ENCODE results near the gene GAB4.

The GAB4 gene

DNA sequence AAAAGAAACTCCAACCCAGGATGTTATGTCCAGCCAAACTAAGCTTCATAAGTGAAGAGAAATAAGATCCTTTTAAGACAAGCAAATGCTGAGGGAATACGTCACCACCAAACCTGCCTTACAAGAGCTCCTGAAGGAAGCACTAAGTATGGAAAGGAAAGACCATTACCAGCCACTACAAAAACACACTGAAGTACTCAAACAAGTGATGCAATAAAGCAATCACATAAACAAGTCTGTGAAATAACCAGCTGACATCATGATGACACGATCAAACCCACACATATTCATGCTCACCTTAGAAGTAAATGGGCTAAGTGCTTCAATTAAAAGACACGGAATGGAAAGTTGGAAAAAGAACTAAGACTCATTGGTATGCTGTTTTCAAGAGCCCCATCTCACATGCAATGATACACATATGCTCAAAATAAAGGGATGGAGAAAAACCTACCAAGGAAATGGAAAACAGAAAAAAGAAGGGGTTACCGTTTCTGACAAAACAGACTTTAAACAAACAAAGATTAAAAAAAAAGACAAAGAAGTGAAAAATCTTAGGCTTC is 82.5 kb downstream of the GAB4 start (continued):
- no peak for TF ChIP-seq ZNF350 (tag by site-specific recombination; IDR thresholded peaks at IDR 0.05)
- TF ChIP-seq ZNF274 (IDR thresholded peaks at IDR 0.05; ENCODE audit: low read length) = no peak
- no peak for TF ChIP-seq ZNF274 (tag by site-specific recombination; IDR thresholded peaks at IDR 0.05; ENCODE audit: borderline replicate concordance)
- TF ChIP-seq, protein P1, sequence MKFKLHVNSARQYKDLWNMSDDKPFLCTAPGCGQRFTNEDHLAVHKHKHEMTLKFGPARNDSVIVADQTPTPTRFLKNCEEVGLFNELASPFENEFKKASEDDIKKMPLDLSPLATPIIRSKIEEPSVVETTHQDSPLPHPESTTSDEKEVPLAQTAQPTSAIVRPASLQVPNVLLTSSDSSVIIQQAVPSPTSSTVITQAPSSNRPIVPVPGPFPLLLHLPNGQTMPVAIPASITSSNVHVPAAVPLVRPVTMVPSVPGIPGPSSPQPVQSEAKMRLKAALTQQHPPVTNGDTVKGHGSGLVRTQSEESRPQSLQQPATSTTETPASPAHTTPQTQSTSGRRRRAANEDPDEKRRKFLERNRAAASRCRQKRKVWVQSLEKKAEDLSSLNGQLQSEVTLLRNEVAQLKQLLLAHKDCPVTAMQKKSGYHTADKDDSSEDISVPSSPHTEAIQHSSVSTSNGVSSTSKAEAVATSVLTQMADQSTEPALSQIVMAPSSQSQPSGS (tag by site-specific recombination; IDR thresholded peaks at IDR 0.05; ENCODE audit: low read depth) = peak; percentile 69
- TF ChIP-seq, protein P2, sequence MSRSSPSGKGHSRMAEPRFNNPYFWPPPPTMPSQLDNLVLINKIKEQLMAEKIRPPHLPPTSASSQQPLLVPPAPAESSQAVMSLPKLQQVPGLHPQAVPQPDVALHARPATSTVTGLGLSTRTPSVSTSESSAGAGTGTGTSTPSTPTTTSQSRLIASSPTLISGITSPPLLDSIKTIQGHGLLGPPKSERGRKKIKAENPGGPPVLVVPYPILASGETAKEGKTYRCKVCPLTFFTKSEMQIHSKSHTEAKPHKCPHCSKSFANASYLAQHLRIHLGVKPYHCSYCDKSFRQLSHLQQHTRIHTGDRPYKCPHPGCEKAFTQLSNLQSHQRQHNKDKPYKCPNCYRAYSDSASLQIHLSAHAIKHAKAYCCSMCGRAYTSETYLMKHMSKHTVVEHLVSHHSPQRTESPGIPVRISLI (tag by site-specific recombination; IDR thresholded peaks at IDR 0.05) = no peak
- no peak for TF ChIP-seq ZNF202 (tag by site-specific recombination; IDR thresholded peaks at IDR 0.05; ENCODE audit: borderline replicate concordance)
- TF ChIP-seq MEIS1 (CRISPR knock-in tag; IDR thresholded peaks at IDR 0.05; ENCODE audit: borderline replicate concordance) = no peak
- TF ChIP-seq, protein P3, sequence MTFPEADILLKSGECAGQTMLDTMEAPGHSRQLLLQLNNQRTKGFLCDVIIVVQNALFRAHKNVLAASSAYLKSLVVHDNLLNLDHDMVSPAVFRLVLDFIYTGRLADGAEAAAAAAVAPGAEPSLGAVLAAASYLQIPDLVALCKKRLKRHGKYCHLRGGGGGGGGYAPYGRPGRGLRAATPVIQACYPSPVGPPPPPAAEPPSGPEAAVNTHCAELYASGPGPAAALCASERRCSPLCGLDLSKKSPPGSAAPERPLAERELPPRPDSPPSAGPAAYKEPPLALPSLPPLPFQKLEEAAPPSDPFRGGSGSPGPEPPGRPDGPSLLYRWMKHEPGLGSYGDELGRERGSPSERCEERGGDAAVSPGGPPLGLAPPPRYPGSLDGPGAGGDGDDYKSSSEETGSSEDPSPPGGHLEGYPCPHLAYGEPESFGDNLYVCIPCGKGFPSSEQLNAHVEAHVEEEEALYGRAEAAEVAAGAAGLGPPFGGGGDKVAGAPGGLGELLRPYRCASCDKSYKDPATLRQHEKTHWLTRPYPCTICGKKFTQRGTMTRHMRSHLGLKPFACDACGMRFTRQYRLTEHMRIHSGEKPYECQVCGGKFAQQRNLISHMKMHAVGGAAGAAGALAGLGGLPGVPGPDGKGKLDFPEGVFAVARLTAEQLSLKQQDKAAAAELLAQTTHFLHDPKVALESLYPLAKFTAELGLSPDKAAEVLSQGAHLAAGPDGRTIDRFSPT (tag by site-specific recombination; IDR thresholded peaks at IDR 0.05) = no peak
- no peak for TF ChIP-seq ZNF792 (tag by site-specific recombination; IDR thresholded peaks at IDR 0.05)
- no peak for TF ChIP-seq ZNF423 (tag by site-specific recombination; IDR thresholded peaks at IDR 0.05)
- TF ChIP-seq, protein P4, sequence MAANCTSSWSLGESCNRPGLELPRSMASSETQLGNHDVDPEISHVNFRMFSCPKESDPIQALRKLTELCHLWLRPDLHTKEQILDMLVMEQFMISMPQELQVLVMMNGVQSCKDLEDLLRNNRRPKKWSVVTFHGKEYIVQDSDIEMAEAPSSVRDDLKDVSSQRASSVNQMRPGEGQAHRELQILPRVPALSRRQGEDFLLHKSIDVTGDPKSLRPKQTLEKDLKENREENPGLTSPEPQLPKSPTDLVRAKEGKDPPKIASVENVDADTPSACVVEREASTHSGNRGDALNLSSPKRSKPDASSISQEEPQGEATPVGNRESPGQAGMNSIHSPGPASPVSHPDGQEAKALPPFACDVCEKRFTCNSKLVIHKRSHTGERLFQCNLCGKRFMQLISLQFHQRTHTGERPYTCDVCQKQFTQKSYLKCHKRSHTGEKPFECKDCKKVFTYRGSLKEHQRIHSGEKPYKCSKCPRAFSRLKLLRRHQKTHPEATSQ (tag by site-specific recombination; IDR thresholded peaks at IDR 0.05) = no peak
- TF ChIP-seq, protein P5, sequence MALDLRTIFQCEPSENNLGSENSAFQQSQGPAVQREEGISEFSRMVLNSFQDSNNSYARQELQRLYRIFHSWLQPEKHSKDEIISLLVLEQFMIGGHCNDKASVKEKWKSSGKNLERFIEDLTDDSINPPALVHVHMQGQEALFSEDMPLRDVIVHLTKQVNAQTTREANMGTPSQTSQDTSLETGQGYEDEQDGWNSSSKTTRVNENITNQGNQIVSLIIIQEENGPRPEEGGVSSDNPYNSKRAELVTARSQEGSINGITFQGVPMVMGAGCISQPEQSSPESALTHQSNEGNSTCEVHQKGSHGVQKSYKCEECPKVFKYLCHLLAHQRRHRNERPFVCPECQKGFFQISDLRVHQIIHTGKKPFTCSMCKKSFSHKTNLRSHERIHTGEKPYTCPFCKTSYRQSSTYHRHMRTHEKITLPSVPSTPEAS (tag by site-specific recombination; IDR thresholded peaks at IDR 0.05) = no peak
- TF ChIP-seq, protein P6, sequence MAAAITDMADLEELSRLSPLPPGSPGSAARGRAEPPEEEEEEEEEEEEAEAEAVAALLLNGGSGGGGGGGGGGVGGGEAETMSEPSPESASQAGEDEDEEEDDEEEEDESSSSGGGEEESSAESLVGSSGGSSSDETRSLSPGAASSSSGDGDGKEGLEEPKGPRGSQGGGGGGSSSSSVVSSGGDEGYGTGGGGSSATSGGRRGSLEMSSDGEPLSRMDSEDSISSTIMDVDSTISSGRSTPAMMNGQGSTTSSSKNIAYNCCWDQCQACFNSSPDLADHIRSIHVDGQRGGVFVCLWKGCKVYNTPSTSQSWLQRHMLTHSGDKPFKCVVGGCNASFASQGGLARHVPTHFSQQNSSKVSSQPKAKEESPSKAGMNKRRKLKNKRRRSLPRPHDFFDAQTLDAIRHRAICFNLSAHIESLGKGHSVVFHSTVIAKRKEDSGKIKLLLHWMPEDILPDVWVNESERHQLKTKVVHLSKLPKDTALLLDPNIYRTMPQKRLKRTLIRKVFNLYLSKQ (tag by site-specific recombination; IDR thresholded peaks at IDR 0.05; ENCODE audit: borderline replicate concordance) = no peak

DNA sequence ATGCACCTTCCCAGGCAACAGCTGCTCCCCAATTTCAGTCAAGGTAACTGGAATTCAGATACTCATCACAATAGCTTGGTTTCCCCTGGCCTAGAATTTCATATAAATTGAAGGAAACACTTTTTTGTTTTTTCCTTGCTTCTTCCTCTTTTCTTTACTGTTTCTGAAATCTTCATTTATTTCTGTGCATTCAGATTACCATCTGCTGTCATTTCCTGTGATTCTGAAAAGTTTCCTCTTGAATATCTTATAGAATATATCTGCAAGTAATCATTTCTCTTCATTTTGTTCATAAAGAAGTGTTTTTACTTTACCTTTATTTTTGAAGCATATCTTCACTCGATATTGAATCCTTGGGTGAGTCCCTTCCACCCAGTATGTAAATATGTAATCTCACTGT is 85.3 kb downstream of the GAB4 start:
- no peaks in the 10 kb centered on the region for H3K4me1 ChIP-seq (ENCODE audit: control insufficient read depth, insufficient read depth, low read length)
- H3K9me3 ChIP-seq (ENCODE audit: control insufficient read depth, insufficient read depth, low read depth, low read length) = no peaks in the 10 kb centered on the region
- TF ChIP-seq ZFP37 (tag by site-specific recombination; IDR thresholded peaks at IDR 0.05) = no peak
- no peak for TF ChIP-seq IKZF3 (tag by site-specific recombination; IDR thresholded peaks at IDR 0.05)
- no peak for TF ChIP-seq ZNF48 (tag by site-specific recombination; IDR thresholded peaks at IDR 0.05)
- no peak for TF ChIP-seq ZEB2 (tag by site-specific recombination; IDR thresholded peaks at IDR 0.05)
- TF ChIP-seq ZNF121 (tag by site-specific recombination; IDR thresholded peaks at IDR 0.05) = no peak
- TF ChIP-seq SP2 (tag by site-specific recombination; IDR thresholded peaks at IDR 0.05) = no peak
- TF ChIP-seq, protein P7, sequence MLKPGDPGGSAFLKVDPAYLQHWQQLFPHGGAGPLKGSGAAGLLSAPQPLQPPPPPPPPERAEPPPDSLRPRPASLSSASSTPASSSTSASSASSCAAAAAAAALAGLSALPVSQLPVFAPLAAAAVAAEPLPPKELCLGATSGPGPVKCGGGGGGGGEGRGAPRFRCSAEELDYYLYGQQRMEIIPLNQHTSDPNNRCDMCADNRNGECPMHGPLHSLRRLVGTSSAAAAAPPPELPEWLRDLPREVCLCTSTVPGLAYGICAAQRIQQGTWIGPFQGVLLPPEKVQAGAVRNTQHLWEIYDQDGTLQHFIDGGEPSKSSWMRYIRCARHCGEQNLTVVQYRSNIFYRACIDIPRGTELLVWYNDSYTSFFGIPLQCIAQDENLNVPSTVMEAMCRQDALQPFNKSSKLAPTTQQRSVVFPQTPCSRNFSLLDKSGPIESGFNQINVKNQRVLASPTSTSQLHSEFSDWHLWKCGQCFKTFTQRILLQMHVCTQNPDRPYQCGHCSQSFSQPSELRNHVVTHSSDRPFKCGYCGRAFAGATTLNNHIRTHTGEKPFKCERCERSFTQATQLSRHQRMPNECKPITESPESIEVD (tag by site-specific recombination; IDR thresholded peaks at IDR 0.05) = no peak
- no peak for TF ChIP-seq ZNF335 (tag by site-specific recombination; conservative IDR thresholded peaks at IDR 0.05)
- TF ChIP-seq, protein P8, sequence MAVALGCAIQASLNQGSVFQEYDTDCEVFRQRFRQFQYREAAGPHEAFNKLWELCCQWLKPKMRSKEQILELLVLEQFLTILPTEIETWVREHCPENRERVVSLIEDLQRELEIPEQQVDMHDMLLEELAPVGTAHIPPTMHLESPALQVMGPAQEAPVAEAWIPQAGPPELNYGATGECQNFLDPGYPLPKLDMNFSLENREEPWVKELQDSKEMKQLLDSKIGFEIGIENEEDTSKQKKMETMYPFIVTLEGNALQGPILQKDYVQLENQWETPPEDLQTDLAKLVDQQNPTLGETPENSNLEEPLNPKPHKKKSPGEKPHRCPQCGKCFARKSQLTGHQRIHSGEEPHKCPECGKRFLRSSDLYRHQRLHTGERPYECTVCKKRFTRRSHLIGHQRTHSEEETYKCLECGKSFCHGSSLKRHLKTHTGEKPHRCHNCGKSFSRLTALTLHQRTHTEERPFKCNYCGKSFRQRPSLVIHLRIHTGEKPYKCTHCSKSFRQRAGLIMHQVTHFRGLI (tag by site-specific recombination; IDR thresholded peaks at IDR 0.05) = no peak
- POLR2A ChIA-PET = no interaction called here
- H3K27ac ChIP-seq (ENCODE audit: extremely low read depth, low read depth, low read length) = no peak overlapping the region
- CTCF ChIA-PET = interaction anchor here (0.6 to 2.8 kb wide), 3 partner anchors 35 to 135 kb away, joined by 3 to 15 read pairs (median 3); no protein-coding TSS in a partner anchor
- H3K36me3 ChIP-seq (ENCODE audit: control insufficient read depth in 2 of 2, insufficient read depth in 1 of 2, low read length in 2 of 2) = no peaks in the 10 kb centered on the region
- H3K4me3 ChIP-seq (ENCODE audit: low read depth, low read length) = no peak overlapping the region
